Transverse colon (tissue), 3 donors: ENCODE measurements around the gene CFAP299.

Experiments
- EP300 ChIP-seq: sonication (generic); formaldehyde crosslinking; IDR thresholded peaks from one replicate; pipeline ENCODE4 v1.6.1; 2017; ENCODE audit warnings: antibody characterized with exemption, low read depth
- POLR2A ChIP-seq: fragments of 450-650 bp; IDR thresholded peaks from one replicate; pipeline ENCODE4 v1.6.1; 2016; ENCODE audit warnings: antibody characterized with exemption, mild to moderate bottlenecking, moderate library complexity
- TF ChIP-seq, protein P1 (sequence below), 5 experiments: fragments of 200-600 bp in 3 of 5; fragments of 450-650 bp in 2 of 5; sonication (generic) in 3 of 5; IDR thresholded peaks; 1 replicate in 2 of 5; 2 replicates in 3 of 5; pipeline ENCODE4 v1.5.1; 2016 to 2017; ENCODE audit warnings: antibody characterized with exemption in 5 of 5, inconsistent platforms in 3 of 5, mild to moderate bottlenecking in 2 of 5, moderate library complexity in 1 of 5

DNA sequence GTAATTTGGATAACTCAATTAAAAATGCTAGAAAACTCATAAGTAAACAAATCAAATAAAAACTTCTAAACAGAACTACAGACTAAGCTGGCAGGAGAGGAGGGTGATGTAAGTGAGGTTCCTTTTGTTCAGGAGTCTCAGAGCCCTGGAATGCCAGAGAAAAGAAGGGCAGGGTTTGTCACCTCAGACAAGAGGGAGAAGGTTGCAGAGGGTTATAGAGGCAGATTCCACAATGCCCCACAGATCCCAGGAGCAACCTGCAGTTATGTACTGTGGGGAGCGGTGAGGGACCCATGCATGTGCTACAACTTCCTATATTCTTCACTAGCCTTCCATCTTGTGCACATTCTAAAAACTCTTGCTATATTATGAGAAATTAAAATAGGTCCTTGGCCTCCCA, 129.7 kb downstream of the CFAP299 start:
- TF ChIP-seq, protein P1, sequence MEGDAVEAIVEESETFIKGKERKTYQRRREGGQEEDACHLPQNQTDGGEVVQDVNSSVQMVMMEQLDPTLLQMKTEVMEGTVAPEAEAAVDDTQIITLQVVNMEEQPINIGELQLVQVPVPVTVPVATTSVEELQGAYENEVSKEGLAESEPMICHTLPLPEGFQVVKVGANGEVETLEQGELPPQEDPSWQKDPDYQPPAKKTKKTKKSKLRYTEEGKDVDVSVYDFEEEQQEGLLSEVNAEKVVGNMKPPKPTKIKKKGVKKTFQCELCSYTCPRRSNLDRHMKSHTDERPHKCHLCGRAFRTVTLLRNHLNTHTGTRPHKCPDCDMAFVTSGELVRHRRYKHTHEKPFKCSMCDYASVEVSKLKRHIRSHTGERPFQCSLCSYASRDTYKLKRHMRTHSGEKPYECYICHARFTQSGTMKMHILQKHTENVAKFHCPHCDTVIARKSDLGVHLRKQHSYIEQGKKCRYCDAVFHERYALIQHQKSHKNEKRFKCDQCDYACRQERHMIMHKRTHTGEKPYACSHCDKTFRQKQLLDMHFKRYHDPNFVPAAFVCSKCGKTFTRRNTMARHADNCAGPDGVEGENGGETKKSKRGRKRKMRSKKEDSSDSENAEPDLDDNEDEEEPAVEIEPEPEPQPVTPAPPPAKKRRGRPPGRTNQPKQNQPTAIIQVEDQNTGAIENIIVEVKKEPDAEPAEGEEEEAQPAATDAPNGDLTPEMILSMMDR (IDR thresholded peaks at IDR 0.05), result no peak
- TF ChIP-seq POLR2A (no peak), EP300 (no peak)
